Tibial nerve (tissue), 4 donors: ENCODE measurements around the gene DRAXIN.

Experiments
- CTCF ChIP-seq, 5 experiments: fragments of 200-600 bp in 3 of 5; fragments of 450-650 bp in 2 of 5; sonication (generic) in 3 of 5; IDR thresholded peaks; one replicate each; pipeline ENCODE4 v1.5.1; 2016 to 2019; ENCODE audit warnings: antibody characterized with exemption in 5 of 5, mild to moderate bottlenecking in 3 of 5, moderate library complexity in 2 of 5
- EP300 ChIP-seq, 2 donors: sonication (generic); formaldehyde crosslinking; IDR thresholded peaks; one replicate each; pipeline ENCODE4 v1.6.1; 2017; ENCODE audit warnings: antibody characterized with exemption in 2 of 2, mild to moderate bottlenecking in 1 of 2
- POLR2A ChIP-seq, 2 donors: fragments of 450-650 bp; IDR thresholded peaks; one replicate each; pipeline ENCODE4 v1.6.1; 2017; ENCODE audit warnings: antibody characterized with exemption in 2 of 2, mild to moderate bottlenecking in 2 of 2, moderate library complexity in 2 of 2

GRCh38 chr1:11648732-11649158 is 42.8 kb upstream of the DRAXIN start:
- TF ChIP-seq CTCF (IDR thresholded peaks at IDR 0.05) (peak in 1 of 5 experiments; percentile 5), EP300 (IDR thresholded peaks at IDR 0.05) (no peak), POLR2A (IDR thresholded peaks at IDR 0.05) (no peak)
